HL-60/S4 treated with retinoic acid at 250 ng/mL for 4 days and 3 days (cell line): ENCODE results near the gene LRRC27.
"Not testable (repeated sequence)": the region's sequence is repeated elsewhere in the genome, so short reads cannot be mapped to it uniquely, and the experiment has no call there.

Experiments
- in situ Hi-C: fragments of 300-500 bp; cut with MboI; formaldehyde crosslinking; loops from 2 replicates; pipeline ENCODE4 v1.7.0; 2022; ENCODE audit warnings: low sequenced_read_pairs

Gene LRRC27

GRCh38 chr10:132386419-132386831 lies 54.4 kb downstream of the LRRC27 start:
- in situ Hi-C loops: no loop called here

DNA sequence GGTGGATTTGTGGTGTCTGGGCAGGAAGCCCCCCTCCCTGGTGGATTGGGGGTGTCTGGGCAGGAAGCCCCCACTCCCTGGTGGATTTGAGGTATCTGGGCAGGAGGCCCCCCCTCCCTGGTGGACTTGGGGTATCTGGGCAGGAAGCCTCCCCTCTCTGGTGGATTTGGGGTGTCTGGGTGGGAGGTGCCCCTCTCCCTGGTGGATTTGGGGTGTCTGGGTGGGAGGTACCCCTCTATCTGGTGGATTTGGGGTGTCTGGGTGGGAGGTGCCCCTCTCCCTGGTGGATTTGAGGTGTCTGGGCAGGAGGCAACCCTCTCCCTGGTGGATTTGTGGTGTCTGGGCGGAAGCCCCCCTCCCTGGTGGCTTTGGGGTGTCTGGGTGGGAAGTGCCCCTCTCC lies 54.9 kb downstream of the LRRC27 start:
- in situ Hi-C loops: not testable (repeated sequence)

DNA sequence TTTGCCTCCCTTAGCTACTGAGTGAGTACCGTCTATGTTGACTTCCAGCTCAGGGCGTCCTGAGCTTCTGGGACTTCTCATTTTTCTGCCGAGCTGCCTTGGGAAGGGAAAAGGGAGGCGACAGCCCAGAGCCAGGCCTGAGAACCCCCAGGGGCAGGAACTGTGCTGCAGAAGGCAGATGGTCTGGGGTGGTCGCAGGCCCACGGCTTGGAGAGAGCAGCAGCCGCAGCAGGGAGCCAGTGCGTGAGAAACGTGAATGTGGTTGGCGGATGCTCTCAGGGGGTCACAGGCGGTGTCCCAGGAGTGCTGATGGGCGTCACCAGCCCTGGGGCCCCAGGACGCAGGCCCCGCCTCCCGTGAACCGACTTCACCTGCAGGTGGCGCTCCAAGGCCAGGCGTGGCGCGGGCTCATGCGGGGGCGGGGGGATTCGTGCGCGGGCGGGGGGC lies 55.8 kb downstream of the LRRC27 start:
- in situ Hi-C loops: no loop called here

DNA sequence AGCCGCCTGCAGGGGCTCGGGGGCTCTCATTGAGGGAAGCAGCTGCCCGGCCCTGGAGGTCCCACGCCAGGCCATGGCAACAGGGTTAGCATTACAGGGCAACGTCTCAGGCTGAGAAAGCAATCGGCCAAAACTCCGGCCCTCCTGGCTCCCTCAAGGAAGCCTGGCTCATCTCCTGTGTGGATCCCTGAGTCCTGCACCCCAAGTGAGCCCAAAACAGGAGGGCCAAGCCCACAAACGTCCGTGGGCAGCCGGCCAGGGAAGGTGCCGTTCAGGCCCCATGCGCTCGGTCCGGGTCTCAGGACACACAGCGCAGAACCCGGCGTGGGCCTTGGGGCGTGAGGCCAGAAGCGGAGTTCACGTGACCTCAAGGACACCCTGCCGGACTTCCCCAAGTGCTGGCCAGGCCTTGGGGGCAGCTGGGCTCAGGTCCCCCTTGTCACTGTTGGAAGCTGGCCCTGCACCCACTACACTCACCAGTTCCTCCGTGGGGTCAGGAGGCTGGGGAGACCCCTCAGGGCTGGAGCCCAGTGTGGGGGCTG lies 57.0 kb downstream of the LRRC27 start:
- in situ Hi-C loops: no loop called here

DNA sequence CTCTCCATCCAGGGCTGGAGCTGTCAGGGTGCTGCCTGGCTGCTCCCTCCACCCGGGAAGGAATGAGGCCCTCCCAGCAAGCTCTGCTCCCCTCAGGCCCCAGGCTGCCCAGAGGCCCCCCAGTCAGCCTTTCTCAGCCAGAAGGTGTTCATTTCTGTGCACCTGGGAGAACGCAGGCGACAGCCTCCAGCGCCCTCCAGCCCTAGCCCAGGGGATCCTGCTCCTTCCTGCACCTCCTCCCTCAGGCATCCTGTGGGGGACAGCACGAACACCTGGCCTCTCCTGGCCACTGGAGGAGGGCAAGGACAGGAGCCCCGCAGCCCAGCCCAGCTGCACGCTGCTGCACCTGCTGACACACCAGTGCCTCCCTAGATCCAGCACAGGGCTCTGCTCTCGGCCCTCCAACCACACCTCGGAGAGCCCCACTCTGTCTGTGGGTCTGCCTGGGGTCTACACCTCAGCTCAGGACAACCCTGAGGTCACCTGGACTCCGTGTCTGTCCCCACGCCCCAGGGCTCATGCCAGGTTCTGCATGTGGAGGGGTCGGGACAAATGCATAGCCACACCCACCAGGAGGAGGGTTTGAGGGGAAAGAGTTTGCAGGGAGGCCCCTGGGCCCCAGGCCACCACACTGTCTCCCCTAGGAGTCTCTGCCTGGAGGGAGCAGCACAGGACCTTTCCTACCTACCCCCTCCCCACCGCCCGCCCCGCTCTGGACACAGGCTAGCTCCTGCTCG lies 57.6 kb downstream of the LRRC27 start:
- in situ Hi-C loops: no loop called here

- in situ Hi-C loops: no loop called here
Measured at GRCh38 chr10:132390170-132390920, 58.4 kb downstream of the LRRC27 start.

DNA sequence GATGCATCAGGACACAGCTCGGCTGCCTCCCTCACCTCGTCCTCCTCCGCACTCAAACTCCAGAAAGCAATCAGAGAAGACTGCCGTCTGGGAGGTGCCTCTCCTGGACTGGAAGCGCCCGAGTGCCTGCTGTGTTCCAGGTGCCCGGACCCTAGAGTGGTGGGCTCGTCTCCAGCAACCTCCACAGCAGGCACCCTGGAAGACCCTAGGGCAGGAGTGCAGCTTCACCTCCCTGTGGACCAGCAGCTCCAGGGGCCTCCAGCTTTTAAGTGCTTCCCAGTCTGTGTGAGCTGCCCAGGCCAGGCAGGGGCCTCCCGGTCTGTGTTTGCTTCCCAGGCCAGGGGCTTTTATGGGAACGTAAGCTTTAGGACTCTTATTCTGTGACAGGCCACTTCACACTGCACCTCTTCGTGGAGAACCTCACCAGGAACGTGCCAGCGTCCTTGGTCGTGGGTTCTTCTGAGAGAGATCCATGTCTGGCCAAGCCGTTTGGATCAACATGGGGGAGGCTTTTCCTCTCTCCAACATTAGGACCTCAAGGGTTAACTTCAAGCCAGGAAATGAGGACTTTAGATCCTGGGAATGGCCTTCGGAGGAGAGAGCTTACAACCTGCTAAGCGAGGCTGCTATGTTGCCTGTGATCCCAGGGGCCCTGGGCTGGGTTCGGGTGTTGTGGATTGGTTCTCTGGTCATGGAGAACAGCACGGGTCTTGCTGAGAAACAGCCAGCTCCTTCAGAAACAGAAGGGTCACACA lies 59.1 kb downstream of the LRRC27 start:
- in situ Hi-C loops: no loop called here

- in situ Hi-C loops: no loop called here
Measured at GRCh38 chr10:132391676-132392020, 59.7 kb downstream of the LRRC27 start.

- in situ Hi-C loops: no loop called here
Measured at GRCh38 chr10:132392184-132392800, 60.3 kb downstream of the LRRC27 start.

GRCh38 chr10:132392811-132393694 lies 61.1 kb downstream of the LRRC27 start:
- in situ Hi-C loops: no loop called here

GRCh38 chr10:132393695-132394181 lies 61.7 kb downstream of the LRRC27 start:
- in situ Hi-C loops: no loop called here

DNA sequence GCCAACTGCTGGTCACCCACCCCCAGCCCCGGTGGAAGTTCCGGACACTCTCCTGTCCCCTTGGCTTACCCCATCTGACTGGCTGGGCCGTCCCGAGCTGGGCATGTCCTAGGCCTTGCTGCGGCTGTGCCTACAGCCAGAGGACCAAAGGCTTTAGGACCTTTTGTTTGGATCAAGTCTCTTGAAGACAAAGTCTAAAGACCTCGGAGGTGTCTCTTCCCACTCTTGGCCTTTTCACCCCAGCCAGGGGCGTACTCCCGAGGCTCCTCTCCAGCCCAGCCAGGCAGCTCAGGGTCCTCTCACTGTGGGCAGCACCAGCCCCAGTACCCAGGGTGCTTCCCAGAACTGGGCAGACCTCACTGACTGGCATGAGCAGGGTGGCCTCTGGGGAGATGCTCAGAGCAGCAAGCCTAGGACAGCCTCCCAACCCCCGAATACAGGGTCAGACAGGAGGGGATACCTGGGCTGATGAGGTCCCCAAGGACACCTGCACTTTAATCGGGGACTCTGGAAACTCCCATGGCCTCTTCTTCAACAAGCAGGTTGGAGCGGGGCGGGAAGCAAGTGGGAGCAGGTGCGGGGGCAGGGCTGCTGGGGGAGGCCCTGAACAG lies 62.3 kb downstream of the LRRC27 start:
- in situ Hi-C loops: no loop called here

DNA sequence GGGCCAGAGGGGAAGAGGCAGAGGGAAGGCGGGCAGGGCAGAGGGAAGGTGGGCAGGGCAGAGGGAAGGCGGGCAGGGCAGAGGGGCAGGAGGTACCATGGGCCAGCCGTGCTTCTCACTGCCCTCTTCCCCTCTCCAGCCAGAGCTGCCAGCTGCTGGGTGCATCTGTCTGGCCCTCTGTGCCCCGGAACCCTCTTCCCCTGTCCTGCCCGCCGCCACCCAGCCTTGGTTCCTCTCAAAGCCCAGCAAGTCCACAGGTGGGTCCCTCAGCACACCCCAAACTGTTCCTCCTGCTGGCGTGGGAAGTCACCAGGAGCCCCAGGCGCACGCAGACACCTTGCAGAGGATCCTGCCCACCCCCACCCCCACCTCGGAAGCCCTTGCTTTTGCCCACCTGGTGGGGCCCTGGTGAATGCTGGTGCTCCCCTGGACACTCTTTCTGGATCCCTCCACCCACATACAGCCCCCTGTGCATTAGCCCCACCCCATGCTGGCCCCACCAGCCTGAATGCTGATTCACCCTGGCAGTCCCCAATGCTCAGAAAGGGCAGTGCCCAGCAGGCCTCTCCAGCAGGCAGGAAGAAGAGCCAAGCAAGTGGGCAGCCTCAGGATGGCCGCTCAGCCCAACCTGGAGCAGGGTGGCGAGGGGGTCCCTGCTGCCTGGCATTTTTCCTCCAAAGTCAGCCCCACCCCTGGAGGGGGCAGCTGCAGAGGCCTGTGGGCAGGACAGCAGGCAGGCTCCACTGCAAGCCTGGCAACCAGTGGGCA lies 63.1 kb downstream of the LRRC27 start:
- in situ Hi-C loops: no loop called here

GRCh38 chr10:132395704-132396493 lies 63.9 kb downstream of the LRRC27 start:
- in situ Hi-C loops: no loop called here

DNA sequence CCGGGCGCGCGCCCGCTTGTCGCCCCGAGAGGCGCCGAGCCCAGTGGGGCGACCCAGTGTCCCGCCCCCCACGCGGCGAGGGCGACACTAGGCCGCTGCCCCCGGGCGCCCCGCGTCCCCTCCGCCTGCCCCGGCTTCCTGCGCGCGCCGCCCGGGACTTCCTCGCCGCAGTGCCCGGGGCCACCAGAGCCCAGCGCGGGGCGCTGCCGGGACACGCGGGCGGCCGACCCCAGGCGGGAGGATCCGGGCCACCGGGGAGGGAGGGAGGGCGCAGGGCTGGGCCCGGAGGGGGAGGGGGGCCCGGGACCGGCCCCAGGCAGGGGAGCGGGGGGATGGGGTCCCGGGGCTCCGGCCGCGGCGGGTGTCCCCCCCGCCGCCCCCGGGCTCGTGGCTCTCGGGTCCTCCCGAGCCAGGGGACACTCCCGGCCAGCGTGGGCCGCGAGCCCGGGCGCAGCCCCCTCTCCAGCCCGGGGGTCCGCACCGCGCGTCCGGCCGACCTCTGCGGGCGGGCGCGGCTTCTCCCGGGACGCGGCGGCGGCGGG lies 64.6 kb downstream of the LRRC27 start:
- in situ Hi-C loops: no loop called here

DNA sequence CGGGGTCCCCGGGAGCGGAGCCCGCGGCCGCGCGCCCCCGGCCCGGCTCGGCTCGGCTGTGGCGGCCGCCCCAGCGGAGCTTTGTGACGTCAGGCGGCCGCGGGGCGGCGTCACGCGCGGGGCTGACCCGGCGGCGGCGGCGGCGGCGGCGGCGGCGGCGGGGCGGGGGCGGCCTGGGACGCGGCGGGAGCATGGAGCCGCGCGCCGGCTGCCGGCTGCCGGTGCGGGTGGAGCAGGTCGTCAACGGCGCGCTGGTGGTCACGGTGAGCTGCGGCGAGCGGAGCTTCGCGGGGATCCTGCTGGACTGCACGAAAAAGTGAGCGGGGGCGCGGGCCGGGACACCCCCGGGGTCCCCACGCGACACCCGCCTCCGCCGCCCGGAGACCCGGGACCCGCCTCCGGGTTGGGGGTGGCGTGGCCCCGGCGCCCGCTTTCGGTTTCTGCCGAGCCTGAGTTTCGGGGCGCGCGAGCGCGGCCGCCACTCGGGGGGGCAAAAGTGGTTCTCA lies 65.1 kb downstream of the LRRC27 start, which contains the start of gene PWWP2B:
Gene PWWP2B, plus strand, starts transcription at position 165 of the 506 bp plus-strand sequence. Its CDS starts 27 bp downstream, at position 192.
- in situ Hi-C loops: no loop called here
